Esophagus (tissue), 2 donors: Measurements from ENCODE around the gene NEURL2. TPM values are rescaled to one million over a fixed set of nuclear protein-coding genes. Genes with fewer than 3 reads are reported as not detected.
A peak's percentile ranks its signal among the peaks of the same experiment; 100 is the strongest.

Source experiments
- H3K27ac ChIP-seq, 2 donors: one replicate each; pipeline ENCODE4 v1.5.1; 2013; ENCODE audit warnings: low read depth in 2 of 2, mild to moderate bottlenecking in 2 of 2, inconsistent platforms in 1 of 2, low read length in 1 of 2, moderate library complexity in 1 of 2
- H3K27me3 ChIP-seq, 2 donors: one replicate each; pipeline ENCODE4 v1.6.1; 2013; ENCODE audit warnings: low read length in 2 of 2, control low read depth in 1 of 2, mild to moderate bottlenecking in 1 of 2; ENCODE audit not compliant: insufficient read depth in 2 of 2, control insufficient read depth in 1 of 2
- H3K36me3 ChIP-seq, 2 donors: one replicate each; pipeline ENCODE4 v1.6.1; 2013; ENCODE audit warnings: low read length in 1 of 2; ENCODE audit not compliant: control insufficient read depth in 2 of 2, insufficient read depth in 2 of 2
- H3K4me1 ChIP-seq, 2 donors: one replicate each; pipeline ENCODE4 v1.6.1; 2013; ENCODE audit warnings: low read length in 1 of 2; ENCODE audit not compliant: control insufficient read depth in 2 of 2, insufficient read depth in 2 of 2
- H3K4me3 ChIP-seq, 2 donors: one replicate each; pipeline ENCODE4 v1.5.1; 2013; ENCODE audit warnings: low read length in 2 of 2, mild to moderate bottlenecking in 2 of 2, low read depth in 1 of 2, moderate library complexity in 1 of 2
- H3K9me3 ChIP-seq, 2 donors: one replicate each; pipeline ENCODE4 v1.6.1; 2013; ENCODE audit warnings: mild to moderate bottlenecking in 2 of 2, low read depth in 1 of 2, low read length in 1 of 2, moderate library complexity in 1 of 2; ENCODE audit not compliant: control insufficient read depth in 2 of 2, insufficient read depth in 1 of 2
- WGBS, 2 donors: extraction: QIAGEN DNeasy Blood & Tissue Kit; methylation state at CpG; one replicate each; pipeline ENCODE4 v1.1.7; 2013; 5-methylcytosine and 5-hydroxymethylcytosine counted together
- polyA plus RNA-seq, 2 donors: library from polyadenylated mRNA; stranded (reverse); fragments of 200-250 nt; gene quantifications; one replicate each; pipeline ENCODE4 v1.2.3, GENCODE V29; 2013
- donor health status: healthy with polysubstance abuse.
- donor health status: Bipolar disorder and iron deficiency.

NEURL2 gene
- polyA plus RNA-seq, 2 donors: 1.4 to 2.5 TPM

DNA sequence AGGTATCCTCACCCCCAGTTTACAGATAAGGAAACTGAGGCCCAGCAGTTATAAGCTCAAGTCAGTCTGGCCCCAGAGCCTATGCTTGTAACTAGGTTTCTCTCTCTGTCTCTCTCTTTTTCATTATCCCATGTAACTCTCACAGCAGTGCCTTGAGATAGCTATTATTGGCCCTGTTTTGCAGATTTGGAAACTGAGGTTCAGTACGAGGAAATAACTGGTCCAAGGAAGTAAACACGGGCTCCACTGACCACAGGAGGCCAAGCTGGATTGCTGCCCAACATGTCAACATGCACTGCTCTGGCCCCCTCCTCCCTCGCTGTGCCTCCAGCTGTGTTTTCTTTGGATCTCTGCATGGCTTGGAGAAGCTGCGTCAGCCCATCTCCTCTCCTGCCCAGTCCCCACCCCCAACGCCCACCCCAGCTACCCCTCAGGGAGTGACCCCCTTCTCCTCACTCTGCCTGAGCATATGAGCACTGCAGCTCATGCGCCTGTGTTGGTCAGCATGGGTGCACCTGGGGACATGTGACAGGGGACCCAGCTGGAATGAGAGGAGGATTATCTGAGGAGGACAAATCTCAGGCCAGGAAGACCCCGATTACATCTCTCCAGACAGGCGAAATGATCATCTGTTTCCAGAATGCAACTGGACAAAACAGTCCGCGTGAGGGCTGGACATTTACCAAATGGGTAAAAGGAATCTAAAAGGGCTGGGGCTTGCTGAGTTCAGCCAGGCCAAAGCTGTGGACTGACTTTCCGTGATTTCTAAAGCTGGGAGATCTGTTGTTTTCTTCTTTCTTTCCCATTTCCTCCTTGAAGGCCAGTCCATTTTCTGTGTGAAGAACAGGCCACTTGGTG is 28.8 kb upstream of the NEURL2 start:
- no peaks in the 10 kb centered on the region for H3K4me1 ChIP-seq
- no peaks in the 10 kb centered on the region for H3K27me3 ChIP-seq
- H3K27ac ChIP-seq: peak overlapping the region; percentile 26 to 53
- WGBS, 2 donors: 51% methylated on average over 11 of the region's 11 CpGs
- H3K9me3 ChIP-seq: no peaks in the 10 kb centered on the region
- no peaks in the 10 kb centered on the region for H3K36me3 ChIP-seq
- no peak overlapping the region for H3K4me3 ChIP-seq

DNA sequence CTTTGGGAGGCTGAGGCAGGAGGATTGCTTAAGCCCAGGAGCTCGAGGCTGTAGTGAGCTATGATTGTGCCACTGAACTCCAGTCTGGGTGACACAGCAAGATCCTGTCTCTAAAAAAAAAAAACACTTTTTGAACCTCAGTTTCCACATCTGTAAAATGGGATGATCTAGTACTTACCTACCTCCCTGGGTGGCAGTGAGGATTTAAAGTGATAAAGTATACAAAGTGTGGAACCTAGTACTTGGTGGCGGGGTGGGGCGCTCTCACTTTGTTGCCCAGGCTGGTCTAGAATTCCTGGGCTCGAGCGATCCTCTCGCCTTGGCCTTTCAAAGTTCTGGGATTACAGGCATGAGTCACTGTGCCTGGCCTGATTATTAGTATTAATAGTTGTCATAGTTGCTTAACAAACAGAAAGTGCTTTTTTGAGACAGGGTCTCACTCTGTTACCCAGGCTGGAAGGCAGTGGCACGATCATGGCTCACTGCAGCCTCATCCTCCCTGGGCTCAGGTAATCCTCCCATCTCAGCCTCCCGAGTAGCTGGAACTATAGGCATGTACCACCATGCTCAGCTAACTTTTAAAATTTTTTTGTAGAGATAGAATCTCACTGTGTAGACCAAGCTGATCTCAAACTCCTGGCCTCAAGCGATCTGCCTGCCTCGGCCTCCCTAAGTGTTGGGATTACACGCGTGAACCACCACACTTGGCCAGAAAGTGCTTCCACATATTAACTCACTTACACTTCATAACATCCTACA is 27.9 kb upstream of the NEURL2 start:
- no peaks in the 10 kb centered on the region for H3K4me1 ChIP-seq
- WGBS, 2 donors: 62 to 74% methylated on average over 12 of the region's 12 CpGs
- H3K27ac ChIP-seq: peak overlapping the region in 1 of 2 donors; percentile 0
- H3K27me3 ChIP-seq: no peaks in the 10 kb centered on the region
- H3K4me3 ChIP-seq: no peak overlapping the region
- H3K36me3 ChIP-seq: no peaks in the 10 kb centered on the region
- no peaks in the 10 kb centered on the region for H3K9me3 ChIP-seq

DNA sequence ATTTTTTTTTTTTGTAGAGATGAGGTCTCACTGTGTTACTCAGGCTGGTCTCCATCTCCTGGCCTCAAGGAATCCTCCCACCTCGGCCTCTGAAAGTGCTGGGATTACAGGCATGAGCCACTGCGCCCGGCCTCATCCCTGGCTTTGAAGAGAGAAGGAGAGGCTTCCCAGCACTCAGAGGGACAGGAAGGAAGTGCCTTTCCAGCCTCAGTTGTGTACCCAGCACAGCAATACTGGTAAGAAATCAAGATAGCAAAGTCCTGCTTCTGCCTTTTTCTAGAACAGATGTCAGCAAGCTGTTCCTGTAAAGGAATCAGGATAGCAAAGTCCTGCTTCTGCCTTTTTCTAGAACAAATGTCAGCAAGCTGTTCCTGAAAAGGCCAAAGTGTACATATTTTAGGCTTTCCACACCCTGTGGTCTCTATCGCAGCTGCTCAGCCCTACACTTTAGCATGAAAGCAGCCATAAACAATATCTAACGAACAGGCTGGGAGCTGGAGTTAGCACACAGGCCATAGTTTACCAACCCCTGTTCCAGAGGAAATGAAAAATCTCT is 27.3 kb upstream of the NEURL2 start:
- H3K27me3 ChIP-seq: no peaks in the 10 kb centered on the region
- peak overlapping the region in 1 of 2 donors; percentile 0 for H3K27ac ChIP-seq
- no peaks in the 10 kb centered on the region for H3K36me3 ChIP-seq
- H3K9me3 ChIP-seq: no peaks in the 10 kb centered on the region
- no peak overlapping the region for H3K4me3 ChIP-seq
- H3K4me1 ChIP-seq: no peaks in the 10 kb centered on the region
- 63 to 66% methylated on average over 5 of the region's 5 CpGs for WGBS, 2 donors

DNA sequence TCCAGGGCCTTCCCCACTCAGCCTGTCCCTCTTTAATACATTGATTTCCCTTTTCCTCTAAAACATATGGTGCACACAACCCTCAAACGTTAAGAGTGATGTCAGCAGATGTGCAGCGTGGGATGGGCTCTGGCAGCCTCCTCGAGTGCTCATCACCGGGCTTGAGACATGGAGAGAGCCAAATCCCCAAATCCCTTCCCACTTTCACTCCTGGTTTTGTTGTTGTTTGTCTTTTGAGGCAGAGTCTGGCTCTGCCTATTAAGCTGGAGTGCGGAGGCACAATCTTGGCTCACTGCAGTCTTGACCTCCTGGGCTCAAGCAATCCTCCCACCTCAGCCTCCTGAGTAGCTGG is 26.8 kb upstream of the NEURL2 start:
- Histone ChIP-seq H3K36me3 (no peaks in the 10 kb centered on the region), H3K4me3 (no peak overlapping the region), H3K27me3 (no peaks in the 10 kb centered on the region), H3K4me1 (no peaks in the 10 kb centered on the region), H3K9me3 (no peaks in the 10 kb centered on the region), H3K27ac (no peak overlapping the region)
- 50 to 56% methylated on average over 5 of the region's 5 CpGs for whole genome bisulfite sequencing, 2 donors

DNA sequence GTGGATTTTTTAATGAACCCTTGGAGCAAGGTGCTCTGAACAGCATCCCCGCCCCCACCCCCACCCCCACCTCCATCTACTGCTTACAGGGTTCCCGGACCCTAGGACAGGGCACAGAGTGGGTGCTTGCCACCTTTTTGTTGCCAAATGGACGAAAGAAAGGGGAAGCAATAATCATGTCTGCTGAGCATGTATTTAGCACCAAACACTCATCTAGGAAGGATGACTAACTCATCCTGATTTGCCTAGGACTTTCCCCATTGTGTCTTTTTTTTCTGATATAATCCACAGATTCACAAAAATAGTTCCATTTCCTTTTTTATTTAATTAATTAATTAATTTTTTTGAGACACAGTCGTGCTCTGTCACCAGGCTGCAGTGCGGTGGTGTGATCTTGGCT is 22.1 kb upstream of the NEURL2 start:
- Histone ChIP-seq H3K27me3 (no peaks in the 10 kb centered on the region), H3K36me3 (no peaks in the 10 kb centered on the region), H3K9me3 (no peaks in the 10 kb centered on the region), H3K4me1 (peaks cover 10 to 11% of the 10 kb centered on the region in 2 donors), H3K4me3 (no peak overlapping the region), H3K27ac (no peak overlapping the region)
- 46 to 50% methylated on average over 5 of the region's 5 CpGs for WGBS, 2 donors

DNA sequence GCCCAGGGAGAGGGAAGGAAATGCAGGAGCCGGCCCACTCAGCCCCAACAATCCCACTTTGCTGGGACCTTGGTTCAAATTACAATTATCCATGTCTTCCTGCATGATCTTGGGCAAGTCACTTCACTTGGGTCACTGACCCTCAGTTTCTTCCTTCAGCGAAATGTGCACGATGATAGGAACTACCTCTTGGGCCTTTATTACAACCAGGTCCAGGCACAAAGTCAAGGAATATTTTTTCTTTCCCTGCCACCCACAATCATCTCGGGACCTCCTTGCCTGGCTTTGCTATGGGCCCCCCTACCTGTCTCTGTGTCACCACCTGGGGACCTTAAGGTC is 21.3 kb upstream of the NEURL2 start:
- H3K27ac ChIP-seq: peak overlapping the region; percentile 6 to 70
- peak overlapping the region; percentile 41 to 43 for H3K4me3 ChIP-seq

DNA sequence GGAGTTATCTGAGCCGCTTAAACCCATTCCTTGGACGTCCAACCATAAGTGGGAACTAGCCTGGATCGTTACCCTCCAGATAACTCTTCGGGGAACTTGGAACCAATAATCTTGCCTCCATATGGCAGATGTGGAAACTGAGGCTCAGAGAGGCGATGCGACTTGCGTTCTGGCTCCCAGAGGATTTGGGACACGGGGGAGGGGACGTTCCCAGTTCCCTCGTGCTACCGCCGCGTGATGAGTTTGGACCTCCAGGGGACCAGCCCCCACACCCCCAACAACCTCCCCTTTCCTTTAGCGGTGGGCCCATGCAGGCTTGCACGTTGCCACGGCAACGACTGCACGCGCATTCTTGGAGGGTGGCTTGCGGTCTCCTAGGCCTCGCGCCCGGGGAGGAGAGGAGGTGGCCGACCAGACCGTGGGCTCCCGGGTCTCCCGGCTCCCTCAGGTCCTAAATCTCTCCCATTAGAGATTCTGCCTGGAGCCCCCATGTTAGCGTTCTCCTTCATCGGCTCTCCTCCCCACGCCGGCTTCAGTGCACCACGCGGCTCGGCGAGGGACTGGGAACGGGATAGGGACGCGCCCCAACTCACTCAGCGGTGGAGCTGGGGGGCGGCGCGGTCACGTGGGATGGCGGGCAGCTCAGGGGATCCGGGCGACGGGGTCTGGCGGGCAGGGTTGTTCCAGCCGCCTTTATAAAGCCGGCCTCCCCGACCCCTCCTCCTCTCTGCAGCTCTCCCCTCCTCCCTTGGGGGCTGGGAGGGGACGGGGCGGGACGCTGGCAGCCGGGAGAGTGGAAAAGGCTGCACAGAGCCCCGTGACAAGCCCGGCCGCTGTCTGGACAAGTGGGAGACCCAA is 20.7 kb upstream of the NEURL2 start, which contains the start of gene PLTP:
TSS of gene PLTP (minus strand) at position 670 of the 858 bp plus-strand sequence. CDS start 703 bp downstream, outside the sequence.
- Histone ChIP-seq H3K36me3 (no peaks in the 10 kb centered on the region), H3K9me3 (no peaks in the 10 kb centered on the region), H3K27ac (peak within 1 kb of the TSS; percentile 70 to 88), H3K27me3 (no peaks in the 10 kb centered on the region), H3K4me1 (peaks cover 10 to 11% of the 10 kb centered on the region in 2 donors), H3K4me3 (peak within 1 kb of the TSS; percentile 41 to 43)
- WGBS, 2 donors: 1% methylated on average over 53 to 58 of the region's 58 CpGs

More for the DNA sequence above, 21.3 kb upstream of the NEURL2 start:
- Histone ChIP-seq H3K36me3 (no peaks in the 10 kb centered on the region), H3K9me3 (no peaks in the 10 kb centered on the region), H3K4me1 (peaks cover 10 to 11% of the 10 kb centered on the region in 2 donors), H3K27me3 (no peaks in the 10 kb centered on the region)
- 16 to 23% methylated on average over 4 of the region's 4 CpGs for WGBS, 2 donors

DNA sequence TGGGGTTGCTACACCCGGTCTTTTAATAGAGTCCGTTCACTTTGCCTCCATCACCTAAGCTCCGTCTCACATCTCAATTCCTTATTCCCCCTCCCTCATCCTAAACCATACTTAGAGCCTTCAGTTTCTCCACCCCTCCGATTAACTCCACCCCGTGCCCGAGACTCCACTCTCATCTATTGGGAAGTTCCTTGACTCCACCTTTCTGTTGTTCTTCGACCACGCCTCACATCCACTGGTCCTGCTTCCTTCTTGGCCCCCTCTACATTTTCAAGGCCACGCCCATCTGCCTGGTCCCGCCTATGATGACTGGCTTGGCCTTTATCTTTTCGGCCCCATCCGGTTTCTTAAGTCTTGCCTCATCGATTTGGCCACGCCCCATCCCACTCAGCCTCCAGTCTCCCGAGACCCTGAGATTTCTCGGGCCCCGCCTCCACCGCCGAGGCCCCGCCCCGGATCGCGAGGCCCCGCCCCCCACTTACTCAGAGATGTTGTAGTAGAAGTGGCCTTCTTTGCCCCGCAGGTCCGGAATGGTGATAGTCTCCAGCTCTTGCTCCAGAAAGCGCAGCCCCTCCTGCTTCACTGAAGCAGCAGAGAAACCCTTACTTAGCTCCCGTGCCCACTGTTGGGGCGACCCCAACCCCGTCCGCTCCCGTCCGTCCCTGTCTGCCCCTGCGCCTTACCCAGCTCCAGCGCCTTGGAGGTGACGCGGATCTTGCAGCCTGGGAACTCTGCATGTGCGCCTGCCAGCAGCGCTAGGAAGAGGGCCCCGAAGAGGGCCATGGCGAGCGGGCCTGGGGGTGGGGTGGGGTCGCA is 19.9 kb upstream of the NEURL2 start:
- H3K4me3 ChIP-seq: peak overlapping the region; percentile 41 to 43
- no peaks in the 10 kb centered on the region for H3K9me3 ChIP-seq
- 2 to 4% methylated on average over 43 of the region's 43 CpGs for WGBS, 2 donors
- no peaks in the 10 kb centered on the region for H3K36me3 ChIP-seq
- no peaks in the 10 kb centered on the region for H3K27me3 ChIP-seq
- peak overlapping the region; percentile 70 to 88 for H3K27ac ChIP-seq
- peaks cover 10 to 11% of the 10 kb centered on the region in 2 donors for H3K4me1 ChIP-seq
